ENCODE results near the gene CCDC197.

The CCDC197 gene

GRCh38 chr14:93977790-93978581 lies 19.1 kb upstream of the CCDC197 start:
- peak; percentile 79 for DNase-seq (ENCODE audit: low spot score)

DNA sequence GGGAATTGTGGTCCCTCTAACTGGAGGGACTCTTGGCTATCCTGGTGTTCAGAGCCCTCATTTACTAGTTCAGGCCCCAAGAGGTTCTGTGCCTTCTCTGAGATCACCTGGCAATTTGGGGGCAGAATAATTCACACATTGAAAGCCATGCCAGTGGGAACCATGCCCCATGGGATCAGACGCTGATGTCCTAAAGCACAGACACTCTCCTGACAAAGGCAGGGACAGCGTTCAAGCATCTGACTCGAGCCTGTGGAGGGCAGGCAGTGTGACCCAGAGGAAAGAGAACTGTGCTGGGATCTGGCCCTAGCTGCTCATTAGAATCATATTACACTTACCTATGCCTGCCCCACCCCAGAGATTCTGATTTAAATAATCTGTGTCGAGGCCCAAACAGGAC lies 18.4 kb upstream of the CCDC197 start:
- DNase-seq (ENCODE audit: low spot score): no peak

DNA sequence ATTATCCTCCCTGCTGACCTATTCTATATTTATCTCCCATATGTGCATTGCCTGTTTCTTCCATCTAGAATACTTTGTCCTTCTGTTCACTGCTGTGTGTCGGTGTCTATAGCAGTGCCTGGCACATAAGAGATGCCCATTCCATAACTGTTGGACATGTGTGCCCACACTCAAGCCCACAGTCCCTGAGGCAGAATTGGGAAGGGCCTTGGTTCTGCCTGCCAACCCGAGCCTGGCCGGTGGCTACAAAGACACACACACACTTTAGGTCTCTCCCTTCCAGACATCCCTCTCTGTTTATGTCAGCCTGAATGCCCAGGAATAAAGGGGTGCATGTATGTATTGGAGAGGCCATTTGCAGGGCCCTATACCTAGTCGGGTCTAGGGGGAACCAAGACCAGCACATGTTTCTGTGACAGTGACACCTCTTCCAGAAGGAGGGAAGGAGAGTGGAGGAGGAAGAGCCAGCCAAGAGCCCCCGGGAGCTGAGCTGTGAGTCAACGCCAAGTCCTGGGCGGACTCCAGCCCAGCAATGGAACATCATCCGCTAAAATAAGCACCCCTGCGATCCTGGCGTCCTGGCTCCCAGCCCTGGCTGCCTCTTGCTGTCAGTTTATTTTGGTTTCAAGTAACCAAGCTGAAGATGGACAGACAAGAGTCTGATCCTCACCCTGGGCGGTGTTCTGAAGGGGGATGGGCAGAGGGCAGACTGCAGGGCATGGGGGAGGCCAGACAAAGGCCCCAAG lies 16.5 kb upstream of the CCDC197 start:
- no peak for DNase-seq (ENCODE audit: low spot score)

- no peak for DNase-seq (ENCODE audit: low spot score)
Measured at GRCh38 chr14:93981316-93982229, 15.5 kb upstream of the CCDC197 start.

DNA sequence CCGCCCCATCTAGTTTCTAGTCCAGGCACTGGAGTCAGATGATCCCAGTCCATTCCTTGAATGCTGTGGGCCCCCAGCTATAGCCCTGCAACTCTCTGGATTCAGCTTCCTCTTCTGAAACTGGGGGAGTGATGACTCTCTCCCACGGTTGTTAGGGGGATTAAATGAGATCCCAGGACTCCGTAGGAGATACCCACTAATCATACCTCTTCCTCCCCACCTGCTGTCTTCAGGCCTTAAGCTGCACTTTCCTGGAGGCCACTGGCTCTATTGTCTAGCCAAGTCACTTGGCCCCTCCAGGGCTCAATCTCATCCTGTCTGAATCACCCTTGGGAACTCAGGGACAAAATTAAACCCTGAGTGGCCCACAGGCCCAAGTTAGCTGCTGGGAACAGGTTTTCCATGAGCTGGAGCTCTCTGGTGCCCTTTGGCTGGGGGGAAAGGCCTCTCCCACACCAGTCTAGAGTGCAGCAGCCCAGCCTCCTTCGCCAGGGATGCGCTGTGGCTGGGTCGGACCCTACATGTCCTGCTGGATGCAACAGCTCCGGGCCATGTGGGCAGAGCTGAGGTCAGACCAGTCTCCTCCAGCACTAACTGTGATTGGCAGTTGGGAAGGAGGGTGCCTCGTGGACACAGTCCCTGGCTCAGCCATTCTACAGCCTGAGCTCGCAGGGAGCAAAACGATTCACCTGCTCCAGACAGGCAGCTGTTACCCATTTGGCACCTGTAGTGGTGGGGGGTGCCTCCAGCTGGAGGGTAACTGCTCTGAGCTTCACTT lies 14.7 kb upstream of the CCDC197 start:
- no peak for DNase-seq (ENCODE audit: low spot score)

DNA sequence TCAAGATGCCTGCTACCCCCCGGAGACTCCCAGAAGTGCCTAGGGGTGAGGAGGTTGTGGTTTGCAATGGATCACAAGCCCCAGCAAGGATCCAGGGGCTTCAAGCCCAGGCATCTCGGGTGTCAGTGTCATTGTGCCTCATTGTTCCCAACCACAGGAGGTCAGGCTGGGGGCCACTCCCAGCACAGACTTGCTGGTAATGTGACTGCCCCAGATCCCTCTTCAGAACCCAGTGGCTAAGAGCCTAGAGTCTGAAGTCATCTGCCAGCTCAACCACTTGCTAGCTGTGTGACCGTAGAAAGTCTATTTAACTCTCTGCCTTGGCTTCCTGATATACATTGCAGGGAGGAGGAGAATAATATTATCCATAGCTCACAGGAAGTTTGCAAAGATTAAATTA lies 13.0 kb upstream of the CCDC197 start:
- DNase-seq (ENCODE audit: low spot score): no peak

DNA sequence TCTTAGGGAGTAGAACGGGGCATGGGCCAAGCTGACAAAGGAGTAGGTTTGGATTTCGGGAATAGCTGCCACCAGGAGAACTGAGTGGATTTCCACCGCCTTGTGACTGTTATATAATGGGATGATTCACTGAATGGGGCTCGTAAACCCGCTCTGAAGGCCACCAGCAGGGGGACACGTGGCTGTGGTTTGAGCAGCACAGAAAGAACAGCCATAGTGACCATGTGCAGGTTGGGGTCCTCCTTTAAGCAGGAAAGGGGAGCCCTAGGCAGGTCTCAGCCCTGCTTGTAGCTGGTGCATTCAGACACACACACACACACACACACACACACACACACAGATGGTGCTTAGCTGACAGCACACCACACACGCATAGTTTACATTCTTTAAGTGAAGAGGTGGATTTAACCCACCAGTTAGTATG lies 12.1 kb upstream of the CCDC197 start:
- DNase-seq (ENCODE audit: low spot score): peak; percentile 38

GRCh38 chr14:93986955-93987354 lies 10.1 kb upstream of the CCDC197 start:
- DNase-seq (ENCODE audit: low spot score): no peak

DNA sequence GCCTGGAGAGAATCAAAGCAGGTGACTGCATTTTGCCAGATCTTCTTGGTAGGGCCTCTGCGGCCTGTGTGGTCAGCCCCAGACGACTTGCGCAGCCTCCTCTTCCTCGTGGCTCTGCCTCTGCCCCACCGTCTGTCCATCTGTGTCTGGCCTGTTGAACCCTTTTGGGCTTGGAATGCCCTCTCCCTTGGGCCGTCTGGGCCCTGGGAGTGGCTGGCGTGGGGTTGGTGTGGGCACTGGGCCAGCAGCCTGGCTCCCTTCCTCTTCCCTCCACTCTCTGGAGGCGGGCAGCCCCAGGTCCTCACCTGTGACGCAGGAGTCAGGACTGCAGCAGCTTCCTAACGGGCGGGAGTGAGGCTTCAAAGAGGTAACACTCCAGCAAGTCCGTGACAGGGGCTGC lies 9.7 kb upstream of the CCDC197 start:
- DNase-seq (ENCODE audit: low spot score): no peak

- DNase-seq (ENCODE audit: low spot score): no peak
Measured at GRCh38 chr14:93987815-93988476, 9.2 kb upstream of the CCDC197 start.

- peak; percentile 17 for DNase-seq (ENCODE audit: low spot score)
Measured at GRCh38 chr14:93989939-93990338, 7.2 kb upstream of the CCDC197 start.

DNA sequence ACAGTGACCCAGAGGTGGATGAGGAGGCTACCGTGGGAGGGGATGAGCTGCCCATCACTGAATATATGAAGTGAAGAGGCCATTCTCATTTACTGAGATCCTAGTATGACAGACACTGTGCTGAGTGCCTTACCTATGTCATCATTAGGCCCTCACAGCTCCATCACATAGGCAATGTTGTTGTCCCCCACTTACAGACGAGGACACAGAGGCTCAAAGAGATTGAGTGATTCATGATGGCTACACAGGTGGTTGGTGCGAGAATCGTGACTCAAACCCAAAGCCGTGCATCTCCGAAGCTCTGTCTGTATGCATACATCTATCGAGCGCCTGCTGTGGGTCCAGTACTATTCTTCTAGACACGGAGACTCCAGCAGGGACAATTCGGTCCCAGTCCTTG lies 5.9 kb upstream of the CCDC197 start:
- no peak for DNase-seq (ENCODE audit: low spot score)

GRCh38 chr14:93991649-93992048 lies 5.5 kb upstream of the CCDC197 start:
- DNase-seq (ENCODE audit: low spot score): no peak

DNA sequence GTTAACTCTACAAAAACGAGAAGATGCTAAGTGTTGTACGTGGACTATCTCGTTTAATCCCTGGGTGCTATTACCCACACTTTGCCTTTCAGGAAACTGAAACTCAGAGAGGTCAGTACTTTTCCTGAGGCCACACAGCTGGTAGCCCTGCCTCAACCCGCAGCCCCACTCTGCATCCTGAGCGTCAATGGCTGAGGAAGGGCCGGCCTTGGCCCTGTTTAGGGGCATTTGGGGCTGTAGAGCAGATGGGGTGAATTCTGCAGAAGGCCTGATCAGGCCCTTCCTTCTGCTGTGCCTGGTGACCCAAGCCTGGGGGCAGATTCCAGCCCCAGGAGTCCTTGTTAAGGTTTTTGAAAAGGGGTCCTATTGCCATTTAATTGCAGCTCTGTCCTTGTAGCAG lies 3.7 kb upstream of the CCDC197 start:
- no peak for DNase-seq (ENCODE audit: low spot score)

- no peak for DNase-seq (ENCODE audit: low spot score)
Measured at GRCh38 chr14:93994919-93995682, 2.0 kb upstream of the CCDC197 start.

DNA sequence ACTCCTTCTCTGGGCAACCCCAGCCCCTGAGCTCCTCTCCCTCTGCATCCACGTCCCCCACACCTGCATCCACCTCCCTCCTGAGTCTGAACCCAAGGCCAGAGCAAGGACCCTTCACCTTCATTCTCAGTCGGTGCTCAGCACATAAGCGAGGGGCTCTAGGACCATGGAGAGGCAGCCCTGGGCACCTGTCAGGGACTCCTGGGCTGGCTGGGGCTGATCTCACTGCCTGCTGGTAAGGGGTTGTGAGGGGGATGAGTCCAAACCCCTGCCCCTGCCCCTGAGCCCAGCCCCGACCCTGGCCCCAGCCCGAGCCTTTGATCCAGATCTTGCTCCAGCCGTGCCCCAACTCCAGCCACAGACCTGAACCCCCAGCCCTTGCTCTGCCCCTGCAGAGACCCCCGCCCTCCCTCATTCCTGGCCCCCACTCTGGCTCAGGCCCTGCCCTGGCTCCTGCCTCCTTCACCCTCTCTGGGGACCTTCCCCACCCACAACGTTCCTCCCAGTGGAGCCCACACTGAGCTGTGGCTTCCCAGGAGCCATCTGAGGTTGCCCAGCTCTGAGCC lies 888 bp upstream of the CCDC197 start:
- no peak for DNase-seq (ENCODE audit: low spot score)

DNA sequence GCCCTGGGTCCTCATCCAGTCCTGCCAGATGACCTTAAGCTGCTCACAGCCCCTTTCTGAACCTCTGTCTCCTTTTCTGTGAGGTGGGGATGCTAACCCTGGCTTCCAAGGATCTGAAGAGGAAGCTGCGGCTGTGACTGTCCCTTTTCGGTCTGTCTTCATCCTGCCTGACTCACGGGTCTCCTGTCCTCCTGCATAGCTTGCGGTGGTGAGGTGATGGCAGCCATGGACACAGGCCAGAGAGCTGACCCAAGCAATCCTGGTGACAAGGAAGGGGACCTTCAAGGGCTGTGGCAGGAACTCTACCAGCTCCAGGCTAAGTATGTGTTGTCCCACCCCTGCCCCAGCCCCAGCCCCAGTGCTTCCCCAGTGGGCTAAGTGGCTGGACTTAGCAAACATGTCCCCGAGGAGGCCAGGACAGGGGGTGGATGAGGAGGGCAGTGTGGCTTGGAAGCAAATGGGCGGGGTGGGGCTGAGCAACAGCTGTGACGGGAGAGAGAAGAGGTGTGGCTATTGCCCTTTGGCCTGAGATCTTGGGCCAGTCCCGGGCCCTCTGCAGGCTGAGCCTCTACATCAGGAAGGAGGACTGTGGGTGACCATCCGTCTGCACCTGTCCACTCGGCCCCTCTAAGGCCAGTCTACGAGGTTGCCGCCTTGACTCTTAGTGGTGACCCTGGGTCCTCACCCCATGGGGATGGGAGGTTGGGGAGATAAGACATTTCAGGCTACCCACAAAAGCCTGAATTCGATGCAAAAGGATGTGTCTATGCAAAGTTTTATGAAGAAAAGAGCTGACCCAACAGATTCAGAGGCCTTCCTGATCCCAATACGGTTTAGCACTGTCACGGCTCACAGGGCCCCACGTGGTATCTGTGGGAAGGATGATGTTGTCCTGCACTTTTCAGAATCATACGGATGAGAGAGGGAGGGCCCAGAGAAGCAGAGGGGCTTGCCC lies 1.1 kb downstream of the CCDC197 start:
- no peak for DNase-seq (ENCODE audit: low spot score)

GRCh38 chr14:93998871-93999403 lies 1.8 kb downstream of the CCDC197 start:
- DNase-seq (ENCODE audit: low spot score): no peak

DNA sequence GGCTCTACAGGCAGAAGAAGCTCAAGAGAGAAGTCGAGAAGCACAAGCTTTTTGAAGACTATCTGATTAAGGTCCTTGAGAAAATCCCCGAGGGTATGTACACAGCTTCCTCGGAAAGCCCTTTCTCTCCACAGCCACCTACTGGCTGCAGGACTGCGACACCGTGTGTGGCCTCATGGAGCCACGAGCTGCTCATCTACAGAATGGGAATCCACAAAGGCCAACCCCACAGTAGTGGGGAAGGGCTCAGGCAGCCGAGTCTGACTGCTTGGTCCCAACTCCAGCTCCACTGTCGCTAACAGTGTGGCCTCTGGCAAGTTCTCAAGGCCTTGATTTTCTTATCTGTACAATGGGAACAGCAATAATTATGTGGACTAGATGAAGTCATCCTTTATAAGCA lies 2.5 kb downstream of the CCDC197 start:
- no peak for DNase-seq (ENCODE audit: low spot score)

All from NAMALWA (cell line).